ENCODE data around the gene SEMA6B.

- no peak for TF ChIP-seq CTCF (IDR thresholded peaks at IDR 0.05; ENCODE audit: poor library complexity)
- no peak for TF ChIP-seq EZH2 (IDR thresholded peaks at IDR 0.05; ENCODE audit: borderline replicate concordance)
- no peak for TF ChIP-seq EZH2phosphoT487 (IDR thresholded peaks at IDR 0.05; ENCODE audit: low read depth, severe bottlenecking, unreplicated experiment)
Observed at GRCh38 chr19:4577020-4577782, 17.7 kb upstream of the SEMA6B start.

Data from hepatocyte (in vitro differentiated cells).